Colonic mucosa (tissue), 4 donors: ENCODE data around the gene ITGAE. TPM values are rescaled to one million over a fixed set of nuclear protein-coding genes. Genes with fewer than 3 reads are reported as not detected.

Experiments
- DNase-seq: peaks from one replicate; pipeline ENCODE4 v3.0.0-alpha.2; 2020
- H3K27ac ChIP-seq: fragments of 200-600 bp; one replicate; pipeline ENCODE4 v1.8.0; 2021
- H3K27me3 ChIP-seq: fragments of 200-600 bp; one replicate; pipeline ENCODE4 v1.8.0; 2021
- H3K36me3 ChIP-seq: fragments of 200-600 bp; one replicate; pipeline ENCODE4 v1.8.0; 2021
- H3K4me1 ChIP-seq: fragments of 200-600 bp; one replicate; pipeline ENCODE4 v1.8.0; 2021; ENCODE audit warnings: mild to moderate bottlenecking
- H3K4me3 ChIP-seq: fragments of 200-600 bp; one replicate; pipeline ENCODE4 v1.8.0; 2021
- H3K9ac ChIP-seq, 2 donors: one replicate each; pipeline ENCODE4 v1.7.0; 2013; ENCODE audit warnings: control low read depth in 2 of 2, low read depth in 2 of 2, low read length in 2 of 2
- H3K9me3 ChIP-seq: fragments of 200-600 bp; one replicate; pipeline ENCODE4 v1.8.0; 2021
- CTCF ChIP-seq: fragments of 200-600 bp; IDR thresholded peaks from one replicate; pipeline ENCODE4 v1.8.0; 2022; ENCODE audit warnings: antibody characterized with exemption, mild to moderate bottlenecking
- intact Hi-C: fragments of 100-400 bp; cut with DNase I; formaldehyde crosslinking; loops from one replicate; pipeline ENCODE4 v1.14.1; 2022
- total RNA-seq, 2 donors: library from RNA; stranded (reverse); fragmentation: NEBNext Ultra II Directional in 1 of 2; extraction: Animal tissue kit (Norgen Biotek cat#: 25700) in 1 of 2; gene quantifications; one replicate each; pipeline ENCODE4 v1.2.1, GENCODE V29; 2021
- donor health status: healthy.
- donor health status: DM: no; HTN: no; CAD: no.
- donor health status: DM: no; HTN: no; CAD: no.

Gene ITGAE
- total RNA-seq, 2 donors from 2014 or later: 14.7 to 14.9 TPM

GRCh38 chr17:3809135-3809534 is 8.1 kb upstream of the ITGAE start:
- no peaks in the 10 kb centered on the region for H3K4me1 ChIP-seq
- H3K27ac ChIP-seq: no peak overlapping the region
- intact Hi-C loops: no loop called here
- H3K4me3 ChIP-seq: no peak overlapping the region
- H3K9me3 ChIP-seq: no peaks in the 10 kb centered on the region
- H3K27me3 ChIP-seq: no peaks in the 10 kb centered on the region
- no peak for DNase-seq
- H3K36me3 ChIP-seq: peaks cover 9% of the 10 kb centered on the region
- no peak overlapping the region for H3K9ac ChIP-seq
- TF ChIP-seq CTCF: no peak

DNA sequence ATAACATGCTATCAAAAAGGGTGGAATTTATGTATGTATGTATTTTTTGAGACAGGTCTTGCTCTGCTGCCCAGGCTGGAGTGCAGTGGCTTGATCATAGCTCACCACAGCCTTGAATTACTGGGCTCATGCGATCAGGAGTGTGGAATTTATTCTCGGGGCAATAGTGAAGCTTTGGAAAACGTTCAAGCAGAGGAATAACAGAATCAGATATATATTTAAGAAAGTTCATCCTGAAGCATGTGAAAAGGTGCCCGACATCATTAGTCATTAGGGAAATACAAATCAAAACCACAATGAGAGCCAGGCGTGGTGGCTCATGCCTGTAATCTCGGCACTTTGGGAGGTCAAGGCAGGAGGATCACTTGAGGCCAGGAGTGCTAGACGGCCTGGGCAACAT is 7.7 kb upstream of the ITGAE start:
- intact Hi-C loops: no loop called here
- no peaks in the 10 kb centered on the region for H3K9me3 ChIP-seq
- no peaks in the 10 kb centered on the region for H3K4me1 ChIP-seq
- TF ChIP-seq CTCF: no peak
- H3K4me3 ChIP-seq: no peak overlapping the region
- DNase-seq: no peak
- H3K36me3 ChIP-seq: peaks cover 9% of the 10 kb centered on the region
- H3K27me3 ChIP-seq: no peaks in the 10 kb centered on the region
- H3K27ac ChIP-seq: no peak overlapping the region
- no peak overlapping the region for H3K9ac ChIP-seq

DNA sequence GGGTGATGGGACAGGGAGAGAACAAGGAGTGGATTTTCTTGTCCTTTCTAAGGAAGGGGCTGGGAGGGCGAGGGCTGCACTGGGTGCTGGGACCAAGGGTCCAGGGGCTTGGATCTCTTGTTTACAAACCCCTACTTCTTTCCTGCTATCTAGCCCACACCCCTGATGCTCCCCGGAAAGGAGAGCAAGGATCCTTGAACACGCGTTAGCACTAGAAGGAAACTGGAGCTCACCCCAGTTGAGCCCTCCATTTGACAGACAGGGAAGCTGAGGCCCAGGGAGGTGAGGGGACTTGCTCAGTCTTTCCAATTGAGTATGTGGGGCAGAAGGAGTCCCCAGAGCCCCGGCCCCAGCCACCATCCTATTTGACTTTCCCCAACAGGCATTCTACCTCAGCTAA is 4.6 kb upstream of the ITGAE start:
- DNase-seq: no peak
- intact Hi-C loops: no loop called here
- no peaks in the 10 kb centered on the region for H3K36me3 ChIP-seq

GRCh38 chr17:3804503-3804931 is 3.5 kb upstream of the ITGAE start:
- Histone ChIP-seq H3K36me3 (no peaks in the 10 kb centered on the region), H3K9ac (no peak overlapping the region), H3K4me3 (no peak overlapping the region), H3K4me1 (no peaks in the 10 kb centered on the region), H3K9me3 (no peaks in the 10 kb centered on the region), H3K27ac (no peak overlapping the region), H3K27me3 (no peaks in the 10 kb centered on the region)
- no peak for DNase-seq
- no peak for TF ChIP-seq CTCF
- intact Hi-C loops: no loop called here

More for the DNA sequence above, 4.6 kb upstream of the ITGAE start:
- H3K27me3 ChIP-seq: no peaks in the 10 kb centered on the region
- no peak for TF ChIP-seq CTCF
- H3K4me1 ChIP-seq: no peaks in the 10 kb centered on the region
- no peak overlapping the region for H3K9ac ChIP-seq
- no peak overlapping the region for H3K27ac ChIP-seq
- H3K9me3 ChIP-seq: no peaks in the 10 kb centered on the region
- H3K4me3 ChIP-seq: no peak overlapping the region

GRCh38 chr17:3803308-3803640 is 2.3 kb upstream of the ITGAE start:
- intact Hi-C loops: no loop called here
- peak overlapping the region; percentile 53 for H3K27ac ChIP-seq

More at GRCh38 chr17:3803308-3803640, 2.3 kb upstream of the ITGAE start:
- Histone ChIP-seq H3K9ac (no peak overlapping the region), H3K27me3 (no peaks in the 10 kb centered on the region), H3K4me1 (no peaks in the 10 kb centered on the region), H3K9me3 (no peaks in the 10 kb centered on the region), H3K4me3 (no peak overlapping the region), H3K36me3 (no peaks in the 10 kb centered on the region)
- no peak for DNase-seq
- no peak for TF ChIP-seq CTCF
